PFSK-1 (cell line): ENCODE data around the gene NPAS2.

Experiments
- FOXP2 ChIP-seq: optimal IDR thresholded peaks from 2 replicates; pipeline ENCODE3; 2011; ENCODE audit warnings: borderline replicate concordance, control low read depth, inconsistent platforms; ENCODE audit not compliant: insufficient read depth; ENCODE audit errors: extremely low read length, extremely low read depth
- POLR2AphosphoS5 ChIP-seq: IDR thresholded peaks from 2 replicates; pipeline ENCODE4 v1.6.1; 2012; ENCODE audit warnings: low read depth, mild to moderate bottlenecking, control low read depth, low read length, moderate library complexity
- SIN3A ChIP-seq: IDR thresholded peaks from 2 replicates; pipeline ENCODE4 v1.6.1; 2012; ENCODE audit warnings: mild to moderate bottlenecking, low read length, moderate library complexity, borderline replicate concordance; ENCODE audit not compliant: insufficient read depth
- TAF1 ChIP-seq: IDR thresholded peaks from 2 replicates; pipeline ENCODE4 v1.6.1; 2012; ENCODE audit warnings: low read length, control low read depth, borderline replicate concordance; ENCODE audit not compliant: insufficient read depth
- TF ChIP-seq, protein P1 (sequence below), 2 experiments: IDR thresholded peaks; 2 replicates each; pipeline versions ENCODE4 v1.6.1 to v1.8.0; 2011 to 2012; ENCODE audit warnings: low read depth in 2 of 2, low read length in 2 of 2, control low read depth in 1 of 2, inconsistent platforms in 1 of 2, mild to moderate bottlenecking in 1 of 2, moderate library complexity in 1 of 2; ENCODE audit not compliant: insufficient read depth in 1 of 2

DNA sequence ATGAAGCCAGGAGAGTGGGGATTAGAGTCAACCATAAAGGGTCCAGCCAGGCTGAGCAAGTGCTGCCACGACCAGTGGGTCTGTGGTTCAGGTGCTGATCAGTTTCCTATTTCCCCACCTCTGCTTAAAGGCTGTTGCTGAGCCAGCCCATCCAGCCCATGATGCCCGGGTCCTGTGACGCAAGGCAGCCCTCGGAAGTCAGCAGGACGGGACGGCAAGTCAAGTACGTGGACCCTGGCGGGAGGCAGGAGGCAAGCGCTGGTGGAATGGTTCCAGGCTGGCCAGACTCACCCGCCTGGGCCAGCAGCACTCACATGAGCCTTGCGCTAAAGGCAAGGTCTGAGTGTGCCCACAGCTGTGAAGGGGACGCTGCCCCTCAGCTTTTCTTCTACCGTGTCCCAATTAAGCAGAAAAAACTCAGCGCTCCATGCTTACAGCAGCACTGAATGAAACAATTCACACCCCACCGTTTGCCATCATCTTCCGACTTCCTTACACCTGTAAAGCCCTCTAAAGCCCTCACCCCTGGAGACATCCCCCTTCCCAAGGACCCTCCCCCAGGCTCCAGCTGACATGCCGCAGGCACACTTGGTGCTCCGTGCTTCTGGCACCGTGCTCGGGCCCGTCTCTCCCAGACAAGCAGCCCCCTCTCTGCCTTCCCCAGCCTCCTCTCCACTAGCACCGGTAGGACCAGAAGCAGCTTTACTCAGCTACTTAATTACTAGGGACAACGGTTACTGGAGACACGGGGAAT is 170.9 kb downstream of the NPAS2 start:
- TF ChIP-seq TAF1 = no peak
- TF ChIP-seq POLR2AphosphoS5 = no peak
- TF ChIP-seq SIN3A = no peak
- TF ChIP-seq, protein P1, sequence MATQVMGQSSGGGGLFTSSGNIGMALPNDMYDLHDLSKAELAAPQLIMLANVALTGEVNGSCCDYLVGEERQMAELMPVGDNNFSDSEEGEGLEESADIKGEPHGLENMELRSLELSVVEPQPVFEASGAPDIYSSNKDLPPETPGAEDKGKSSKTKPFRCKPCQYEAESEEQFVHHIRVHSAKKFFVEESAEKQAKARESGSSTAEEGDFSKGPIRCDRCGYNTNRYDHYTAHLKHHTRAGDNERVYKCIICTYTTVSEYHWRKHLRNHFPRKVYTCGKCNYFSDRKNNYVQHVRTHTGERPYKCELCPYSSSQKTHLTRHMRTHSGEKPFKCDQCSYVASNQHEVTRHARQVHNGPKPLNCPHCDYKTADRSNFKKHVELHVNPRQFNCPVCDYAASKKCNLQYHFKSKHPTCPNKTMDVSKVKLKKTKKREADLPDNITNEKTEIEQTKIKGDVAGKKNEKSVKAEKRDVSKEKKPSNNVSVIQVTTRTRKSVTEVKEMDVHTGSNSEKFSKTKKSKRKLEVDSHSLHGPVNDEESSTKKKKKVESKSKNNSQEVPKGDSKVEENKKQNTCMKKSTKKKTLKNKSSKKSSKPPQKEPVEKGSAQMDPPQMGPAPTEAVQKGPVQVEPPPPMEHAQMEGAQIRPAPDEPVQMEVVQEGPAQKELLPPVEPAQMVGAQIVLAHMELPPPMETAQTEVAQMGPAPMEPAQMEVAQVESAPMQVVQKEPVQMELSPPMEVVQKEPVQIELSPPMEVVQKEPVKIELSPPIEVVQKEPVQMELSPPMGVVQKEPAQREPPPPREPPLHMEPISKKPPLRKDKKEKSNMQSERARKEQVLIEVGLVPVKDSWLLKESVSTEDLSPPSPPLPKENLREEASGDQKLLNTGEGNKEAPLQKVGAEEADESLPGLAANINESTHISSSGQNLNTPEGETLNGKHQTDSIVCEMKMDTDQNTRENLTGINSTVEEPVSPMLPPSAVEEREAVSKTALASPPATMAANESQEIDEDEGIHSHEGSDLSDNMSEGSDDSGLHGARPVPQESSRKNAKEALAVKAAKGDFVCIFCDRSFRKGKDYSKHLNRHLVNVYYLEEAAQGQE (IDR thresholded peaks at IDR 0.05; ENCODE audit: insufficient read depth in 1 of 2, low read depth in 2 of 2, low read length in 2 of 2) = no peak
- no peak for TF ChIP-seq FOXP2
